Fibroblast of mammary gland (primary cell): ENCODE measurements around the gene CHST15.
A peak's percentile ranks its signal among the peaks of the same experiment; 100 is the strongest.

Experiments
- DNase-seq: peaks from one replicate; pipeline ENCODE4 v3.0.0-alpha.2; 2010; ENCODE audit warnings: low read depth
- H3K4me3 ChIP-seq: 2 replicates; pipeline ENCODE4 v1.5.1; 2011; ENCODE audit warnings: low read depth, mild to moderate bottlenecking, low read length, moderate library complexity; ENCODE audit not compliant: control insufficient read depth
- TF ChIP-seq, protein P1 (sequence below): conservative IDR thresholded peaks from 2 replicates; pipeline ENCODE4 v1.5.1; 2011; ENCODE audit warnings: low read depth, low read length, inconsistent platforms; ENCODE audit not compliant: control insufficient read depth, insufficient read depth

The CHST15 gene

DNA sequence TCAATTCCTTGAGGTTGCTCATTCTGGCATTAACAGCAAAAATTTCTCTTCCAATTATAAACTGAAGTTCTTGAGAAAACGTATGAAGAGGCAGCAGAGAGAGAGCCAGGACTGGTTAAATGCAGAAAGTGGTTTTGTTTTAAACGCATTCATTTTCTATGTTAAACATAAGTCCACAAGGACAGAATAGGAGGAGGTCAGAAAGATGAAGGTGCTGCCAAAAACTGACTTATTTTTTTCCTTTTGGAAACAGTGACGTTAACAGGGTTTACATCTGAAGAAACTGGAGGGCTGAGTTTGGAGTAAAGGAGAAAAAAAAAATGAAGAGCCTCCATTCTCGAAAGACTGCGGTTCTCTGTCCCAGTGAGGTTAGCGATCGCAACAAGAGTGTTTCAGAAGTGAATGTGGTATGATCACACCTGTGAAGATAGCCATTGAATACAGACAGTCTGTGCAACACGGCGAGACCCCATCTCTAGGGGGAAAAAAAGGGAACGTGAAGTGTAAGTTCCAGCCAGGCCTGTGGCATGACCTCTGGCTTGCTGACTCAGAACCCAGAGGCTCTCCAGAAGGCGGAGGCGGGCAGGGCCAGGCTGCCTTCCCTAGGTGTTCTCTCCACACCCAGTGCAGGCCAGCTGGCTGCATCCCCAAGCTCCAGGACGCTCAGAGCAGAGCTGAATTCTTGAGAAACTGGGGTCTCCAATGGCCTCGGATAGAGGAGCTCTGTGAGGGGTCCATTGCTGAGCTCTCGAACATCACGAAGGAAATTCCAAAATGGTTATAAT is 84.0 kb downstream of the CHST15 start:
- no peak overlapping the region for H3K4me3 ChIP-seq
- DNase-seq = peak; percentile 25
- TF ChIP-seq, protein P1, sequence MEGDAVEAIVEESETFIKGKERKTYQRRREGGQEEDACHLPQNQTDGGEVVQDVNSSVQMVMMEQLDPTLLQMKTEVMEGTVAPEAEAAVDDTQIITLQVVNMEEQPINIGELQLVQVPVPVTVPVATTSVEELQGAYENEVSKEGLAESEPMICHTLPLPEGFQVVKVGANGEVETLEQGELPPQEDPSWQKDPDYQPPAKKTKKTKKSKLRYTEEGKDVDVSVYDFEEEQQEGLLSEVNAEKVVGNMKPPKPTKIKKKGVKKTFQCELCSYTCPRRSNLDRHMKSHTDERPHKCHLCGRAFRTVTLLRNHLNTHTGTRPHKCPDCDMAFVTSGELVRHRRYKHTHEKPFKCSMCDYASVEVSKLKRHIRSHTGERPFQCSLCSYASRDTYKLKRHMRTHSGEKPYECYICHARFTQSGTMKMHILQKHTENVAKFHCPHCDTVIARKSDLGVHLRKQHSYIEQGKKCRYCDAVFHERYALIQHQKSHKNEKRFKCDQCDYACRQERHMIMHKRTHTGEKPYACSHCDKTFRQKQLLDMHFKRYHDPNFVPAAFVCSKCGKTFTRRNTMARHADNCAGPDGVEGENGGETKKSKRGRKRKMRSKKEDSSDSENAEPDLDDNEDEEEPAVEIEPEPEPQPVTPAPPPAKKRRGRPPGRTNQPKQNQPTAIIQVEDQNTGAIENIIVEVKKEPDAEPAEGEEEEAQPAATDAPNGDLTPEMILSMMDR = no peak

- no peak overlapping the region for H3K4me3 ChIP-seq
- TF ChIP-seq, protein P1 = no peak
- DNase-seq = no peak
Measured at GRCh38 chr10:124008681-124009080, 84.7 kb downstream of the CHST15 start.

GRCh38 chr10:124008187-124008586 is 85.2 kb downstream of the CHST15 start:
- TF ChIP-seq, protein P1 = no peak
- no peak overlapping the region for H3K4me3 ChIP-seq
- DNase-seq = no peak

DNA sequence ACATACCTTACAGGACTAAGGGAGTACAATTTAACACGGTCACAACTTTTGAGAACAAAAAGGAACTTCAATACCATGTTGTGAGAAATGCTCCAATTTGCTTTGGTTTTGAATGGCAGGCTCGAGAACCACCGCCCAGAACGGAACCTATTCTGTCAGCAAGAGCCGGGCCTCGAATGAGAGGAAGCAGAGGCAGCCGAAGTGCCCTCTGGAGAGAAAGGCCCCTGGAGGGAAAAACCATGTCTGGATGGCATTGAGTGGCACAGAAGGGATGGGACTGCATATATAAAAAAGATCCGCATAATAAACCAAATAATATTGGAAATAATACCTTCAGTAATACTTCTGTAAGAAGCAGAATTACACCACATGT is 85.6 kb downstream of the CHST15 start:
- no peak overlapping the region for H3K4me3 ChIP-seq
- TF ChIP-seq, protein P1 = no peak
- no peak for DNase-seq

GRCh38 chr10:124007102-124007772 is 86.2 kb downstream of the CHST15 start:
- TF ChIP-seq, protein P1 = no peak
- no peak overlapping the region for H3K4me3 ChIP-seq

DNA sequence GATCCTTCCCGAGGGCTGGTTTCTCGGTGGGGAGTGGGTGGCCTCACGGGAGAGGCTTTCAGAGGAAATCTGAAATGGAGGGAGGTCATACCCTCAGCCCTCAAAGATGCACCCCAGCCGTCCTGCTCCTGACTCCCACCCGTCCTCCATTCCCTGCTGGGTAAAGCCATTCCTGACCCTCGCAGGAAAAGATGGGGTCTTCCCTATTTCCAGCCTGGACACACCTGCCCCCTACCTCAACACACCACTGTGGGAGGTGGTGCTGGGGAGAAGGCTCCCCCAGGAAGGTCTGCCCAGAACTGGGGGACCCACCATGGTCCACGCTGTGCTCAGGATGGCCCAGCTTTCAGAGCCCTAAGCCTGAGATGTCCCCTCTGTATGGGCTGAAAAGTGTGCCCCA is 86.9 kb downstream of the CHST15 start:
- no peak for DNase-seq
- TF ChIP-seq, protein P1 = no peak
- no peak overlapping the region for H3K4me3 ChIP-seq

More at GRCh38 chr10:124007102-124007772, 86.2 kb downstream of the CHST15 start:
- DNase-seq = no peak

- TF ChIP-seq, protein P1 = no peak
- peak; percentile 78 for DNase-seq
- H3K4me3 ChIP-seq = no peak overlapping the region
Measured at GRCh38 chr10:124005991-124006392, 87.4 kb downstream of the CHST15 start.
